Suppressor macrophage treated with lipopolysaccharide for 4 hours (primary cell): Measurements from ENCODE around the gene MAP7.
A peak's percentile ranks its signal among the peaks of the same experiment; 100 is the strongest.
"Not testable (repeated sequence)": the region's sequence is repeated elsewhere in the genome, so short reads cannot be mapped to it uniquely, and the experiment has no call there.

Experiments
- DNase-seq: peaks from one replicate; pipeline ENCODE4 v3.0.0-alpha.2; 2020

MAP7 gene

DNA sequence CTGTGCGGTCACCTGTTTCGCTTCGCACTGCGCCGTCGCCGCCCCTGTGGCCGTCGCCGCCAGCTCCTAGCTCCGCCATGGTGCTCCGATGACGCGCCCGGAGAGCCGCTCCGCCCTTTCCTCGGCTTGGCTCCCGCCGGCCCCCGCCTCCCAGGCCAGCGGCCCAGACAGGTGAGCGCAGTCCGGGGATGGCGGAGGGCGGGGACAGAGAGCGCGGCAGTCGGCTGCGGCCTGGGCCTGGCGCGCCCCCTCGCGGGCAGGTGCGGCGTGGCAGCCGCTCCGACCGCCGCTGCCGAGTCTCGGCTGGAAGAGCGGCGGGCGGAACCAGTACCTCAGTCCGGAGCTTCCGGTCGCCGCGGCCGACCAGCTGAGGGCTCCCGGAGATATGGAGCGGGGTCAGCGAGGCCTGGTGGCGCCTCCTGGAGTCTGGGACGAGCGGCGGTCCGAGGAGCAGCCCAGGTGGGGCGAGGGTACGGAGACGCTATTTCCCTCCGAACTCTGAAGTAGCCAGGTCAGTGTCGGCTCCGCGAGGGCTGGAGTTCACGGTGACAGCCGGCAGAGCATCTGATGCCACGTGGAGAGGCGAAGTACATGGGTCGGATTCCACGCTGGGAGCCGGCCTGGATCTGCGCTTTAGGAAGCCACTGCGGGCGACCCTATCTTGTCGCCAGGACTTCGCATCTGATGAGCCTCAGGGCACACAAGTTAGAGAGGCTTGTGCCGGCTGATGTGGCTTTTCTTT lies at the start of gene MAP7:
MAP7 (minus strand) TSS at position 93 of the 742 bp plus-strand sequence; CDS start at position 79, 14 bp downstream.
- peak; percentile 49 for DNase-seq

DNA sequence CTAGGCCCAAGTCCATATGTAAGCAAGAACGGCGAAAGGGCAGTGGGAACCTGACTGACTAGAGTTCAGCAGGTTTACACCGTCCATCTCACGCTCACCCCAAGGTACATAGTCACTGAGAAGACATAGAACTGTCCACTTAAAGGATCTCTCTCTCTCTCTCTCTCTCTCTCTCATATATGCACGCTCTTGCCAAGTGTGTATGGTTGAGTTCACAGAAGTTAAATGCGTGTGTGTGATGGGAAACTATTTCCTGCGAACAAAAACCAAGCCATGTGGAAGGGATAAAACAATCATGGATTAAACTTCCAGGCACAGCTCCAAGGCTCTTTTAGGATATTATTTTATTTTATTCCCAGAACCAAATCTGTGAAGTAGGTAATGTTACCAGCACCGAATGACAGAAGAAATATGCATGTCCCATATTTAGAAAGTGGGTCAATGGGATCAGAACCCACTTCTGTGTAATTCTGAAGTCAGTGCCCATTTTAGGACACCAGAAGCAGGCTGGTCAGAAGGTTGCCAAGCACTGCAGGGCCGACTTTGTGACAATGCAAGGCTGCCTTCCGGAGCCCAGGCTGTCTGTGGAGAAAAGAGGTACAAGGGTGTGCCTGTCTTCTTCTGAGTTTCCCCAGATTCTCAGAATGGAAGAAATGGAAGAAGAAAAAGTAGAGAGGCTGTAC lies 49.2 kb upstream of the MAP7 start:
- DNase-seq, result no peak

DNA sequence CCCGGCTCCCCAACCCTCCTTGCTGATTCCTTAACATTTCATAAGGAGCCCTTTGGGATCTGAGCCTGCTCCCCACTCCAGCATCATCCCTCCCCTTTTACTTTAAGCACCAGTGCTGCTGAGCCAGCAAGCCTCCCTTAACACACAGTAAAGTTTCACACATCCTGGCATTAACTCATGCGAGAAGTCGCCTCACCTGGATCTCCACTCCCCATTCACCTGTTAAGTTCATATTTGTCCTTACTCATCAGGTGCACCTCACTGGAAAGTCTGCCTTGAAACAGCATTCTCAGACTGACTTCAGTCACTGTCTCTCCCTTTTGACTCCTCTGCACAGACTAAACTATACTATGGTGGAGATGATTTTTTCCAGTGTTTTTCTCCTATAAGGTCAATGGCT lies 47.8 kb upstream of the MAP7 start:
- DNase-seq, result no peak

DNA sequence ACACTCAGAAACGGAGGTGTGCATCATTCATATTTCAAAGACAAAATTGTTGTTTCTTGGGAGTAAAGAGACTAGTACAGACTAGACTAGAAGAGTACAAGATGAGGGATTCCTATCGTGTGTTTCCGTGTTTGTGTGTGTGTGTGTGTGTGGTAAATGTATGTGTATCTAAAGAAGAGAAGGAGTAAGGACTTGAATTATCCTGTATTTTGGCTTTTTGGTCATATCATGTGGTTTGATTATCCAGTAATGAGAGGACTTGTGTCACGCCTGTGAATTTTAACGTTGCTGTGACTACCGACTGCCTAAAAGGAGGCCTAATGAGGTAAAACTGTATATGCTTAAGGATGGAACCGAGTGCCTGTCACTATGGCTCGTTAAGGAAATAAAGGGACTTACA lies 44.4 kb upstream of the MAP7 start:
- DNase-seq, result no peak

DNA sequence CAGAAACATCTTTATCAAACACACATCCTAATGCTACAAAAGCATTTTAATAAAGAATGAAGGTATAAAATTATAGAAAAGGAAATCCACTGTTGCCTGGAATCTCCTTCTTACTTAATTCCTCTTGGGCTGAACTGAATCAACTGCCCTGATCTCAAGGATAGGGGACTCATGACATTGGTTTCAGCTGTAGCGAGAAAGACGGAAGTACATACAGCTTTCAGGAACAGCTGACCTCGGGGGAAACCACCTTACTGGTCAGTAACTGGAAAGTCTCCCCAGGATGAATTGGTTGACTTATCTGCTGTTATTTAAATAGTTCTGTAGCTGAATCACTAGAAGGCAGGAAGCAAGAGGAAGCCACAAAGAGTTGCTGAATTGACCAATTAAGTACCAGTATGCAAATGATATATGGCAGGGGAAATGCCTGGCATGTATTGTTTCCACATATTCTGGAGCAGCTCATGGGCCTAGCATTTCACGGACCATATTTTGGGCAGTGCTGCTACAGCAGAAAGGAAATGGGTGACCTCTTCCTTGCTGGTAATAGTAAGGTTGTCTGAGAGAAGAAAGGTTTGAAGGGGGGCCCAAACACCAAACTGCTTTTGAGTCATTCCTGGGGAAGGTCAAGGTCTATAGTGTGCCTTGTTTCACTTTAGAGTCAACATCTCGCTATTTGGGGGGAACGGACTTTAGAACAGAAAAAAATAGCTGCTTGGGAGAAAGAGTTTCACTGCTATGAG lies 43.7 kb upstream of the MAP7 start:
- DNase-seq, result peak; percentile 98

DNA sequence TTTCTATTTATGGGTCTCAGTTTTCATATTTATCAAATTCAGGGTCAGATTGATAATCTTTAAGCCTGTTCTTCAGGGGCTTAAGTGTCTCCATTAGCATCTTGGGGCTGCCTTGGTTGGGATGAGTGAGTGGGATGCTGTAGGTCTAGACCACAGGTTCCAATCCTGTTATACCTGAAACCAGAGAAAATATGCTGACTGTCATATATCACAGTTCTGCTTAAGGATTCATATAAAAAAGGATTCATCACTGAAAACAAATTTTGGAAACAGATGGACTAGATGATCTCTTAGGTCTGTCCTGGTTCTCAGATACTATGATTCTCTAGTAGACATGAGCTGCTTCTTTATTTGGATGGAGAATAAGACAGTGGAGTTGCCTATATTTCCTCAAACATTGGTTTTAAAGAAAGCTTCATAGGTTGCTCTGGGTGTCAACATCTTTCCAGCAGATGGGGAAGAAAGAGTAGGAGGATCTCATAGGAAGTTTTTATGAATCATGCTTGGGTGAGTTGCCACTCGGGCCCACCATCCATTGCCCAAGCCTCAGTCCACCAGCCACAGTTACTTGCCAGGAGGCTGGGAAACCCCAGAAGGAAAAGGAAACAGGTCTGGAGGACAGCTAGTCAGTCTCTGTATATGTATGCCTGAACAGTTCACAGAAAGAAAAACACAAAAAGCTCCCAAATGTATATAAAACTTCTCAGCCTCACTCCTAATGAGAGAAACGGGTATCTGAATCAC lies 42.9 kb upstream of the MAP7 start:
- peak; percentile 96 for DNase-seq

DNA sequence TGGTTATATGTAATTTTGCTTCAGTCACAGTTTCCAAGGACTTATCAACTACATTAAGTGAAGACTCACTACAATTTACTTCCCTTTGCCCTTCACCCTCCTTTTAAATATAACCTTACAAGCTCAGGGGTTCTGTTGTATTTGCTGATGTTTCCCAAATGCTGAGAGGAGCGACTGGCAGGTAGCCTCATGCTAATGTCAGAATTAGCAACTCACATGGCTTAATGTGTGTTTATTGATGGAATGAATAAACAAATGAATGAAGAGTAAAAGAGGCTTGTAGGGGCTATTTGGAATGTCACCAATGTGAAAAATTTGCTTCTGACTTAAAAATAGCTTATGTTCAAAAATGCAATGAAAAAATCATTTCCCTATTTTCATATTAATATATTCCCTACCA lies 41.4 kb upstream of the MAP7 start:
- DNase-seq, result no peak

DNA sequence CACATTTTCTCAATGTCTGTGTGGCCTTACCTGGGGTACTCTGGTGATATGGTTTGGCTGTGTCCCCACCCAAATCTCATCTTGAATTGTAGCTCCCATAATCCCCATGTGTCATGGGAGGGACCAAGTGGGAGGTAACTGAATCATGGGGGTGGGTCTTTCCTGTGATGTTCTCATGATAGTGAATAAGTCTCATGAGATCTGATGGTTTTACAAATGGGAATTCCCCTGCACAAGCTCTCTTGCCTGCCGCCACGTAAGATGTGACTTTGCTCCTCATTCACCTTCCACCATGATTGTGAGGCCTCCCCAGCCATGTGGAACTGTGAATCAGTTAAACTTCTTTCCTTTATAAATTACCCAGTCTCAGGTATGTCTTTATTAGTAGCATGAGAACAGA lies 40.6 kb upstream of the MAP7 start:
- DNase-seq, result peak; percentile 21

DNA sequence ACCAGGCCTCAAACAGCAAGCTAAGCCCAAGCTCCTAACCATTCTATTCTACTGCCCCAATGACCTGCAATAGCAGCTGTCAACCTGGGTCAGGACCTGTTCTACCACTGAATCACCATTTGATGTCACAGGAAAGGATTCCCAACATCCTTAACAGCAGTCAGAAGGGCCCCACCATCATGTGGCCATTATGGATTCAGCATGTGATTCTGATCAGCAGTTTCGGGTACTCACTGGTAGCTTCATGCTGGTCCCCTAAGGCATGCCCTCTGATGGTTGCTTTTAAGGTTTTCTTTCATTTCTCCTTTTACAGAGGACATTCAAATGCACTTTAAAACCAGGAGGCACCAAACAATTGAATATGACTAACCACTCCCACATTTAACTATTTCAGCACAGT lies 37.3 kb upstream of the MAP7 start:
- DNase-seq, result peak; percentile 69

DNA sequence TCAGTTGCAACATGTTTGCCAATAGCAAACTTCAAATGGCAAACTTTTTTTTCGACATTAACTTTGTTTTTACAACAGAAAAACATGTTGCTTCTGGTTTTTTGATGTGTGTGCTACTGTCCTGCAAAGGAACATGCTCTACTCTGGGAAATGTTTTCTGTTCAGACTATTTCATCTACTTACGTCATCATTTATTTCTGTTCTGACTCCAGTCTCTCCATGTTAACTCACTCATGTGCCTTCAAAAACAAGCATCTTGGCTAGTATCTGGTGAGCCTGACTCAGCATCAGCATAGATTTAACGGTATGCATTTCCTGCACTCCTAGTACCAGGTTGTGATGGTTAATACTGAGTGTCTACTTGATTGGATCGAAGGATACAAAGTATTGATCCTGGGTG lies 36.1 kb upstream of the MAP7 start:
- DNase-seq, result peak; percentile 23

DNA sequence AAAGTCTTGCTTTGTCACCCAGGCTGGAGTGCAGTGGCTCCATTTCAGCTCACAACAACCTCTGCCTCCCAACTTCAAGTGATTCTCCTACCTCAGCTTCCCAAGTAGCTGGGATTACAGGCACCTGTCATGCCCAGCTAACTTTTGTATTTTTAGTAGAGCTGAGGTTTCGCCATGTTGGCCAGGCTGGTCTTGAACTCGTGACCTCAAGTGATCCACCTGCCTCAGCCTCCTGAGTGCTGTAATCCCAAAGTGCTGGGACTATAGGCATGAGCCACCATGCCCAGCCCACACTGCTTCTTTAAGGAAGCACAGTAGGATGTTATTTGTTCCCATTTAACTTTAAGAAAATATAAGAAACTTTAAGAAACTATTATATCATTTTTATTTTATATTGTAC lies 35.3 kb upstream of the MAP7 start:
- not testable (repeated sequence) for DNase-seq

DNA sequence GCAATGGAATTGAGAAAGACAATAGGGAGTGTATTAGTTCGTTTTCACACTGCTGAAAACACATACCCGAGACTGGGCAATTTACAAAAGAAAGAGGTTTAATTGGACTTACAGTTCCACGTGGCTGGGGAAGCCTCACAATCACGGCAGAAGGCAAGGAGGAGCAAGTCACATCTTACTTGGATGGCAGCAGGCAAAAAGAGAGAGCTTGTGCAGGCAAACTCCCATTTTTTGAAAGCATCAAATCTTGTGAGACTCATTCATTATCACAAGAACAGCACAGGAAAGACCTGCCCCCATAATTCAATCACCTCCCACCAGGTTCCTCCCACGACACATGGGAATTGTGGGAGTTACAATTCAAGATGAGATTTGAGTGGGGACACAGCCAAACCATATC lies 34.1 kb upstream of the MAP7 start:
- DNase-seq, result not testable (repeated sequence)

DNA sequence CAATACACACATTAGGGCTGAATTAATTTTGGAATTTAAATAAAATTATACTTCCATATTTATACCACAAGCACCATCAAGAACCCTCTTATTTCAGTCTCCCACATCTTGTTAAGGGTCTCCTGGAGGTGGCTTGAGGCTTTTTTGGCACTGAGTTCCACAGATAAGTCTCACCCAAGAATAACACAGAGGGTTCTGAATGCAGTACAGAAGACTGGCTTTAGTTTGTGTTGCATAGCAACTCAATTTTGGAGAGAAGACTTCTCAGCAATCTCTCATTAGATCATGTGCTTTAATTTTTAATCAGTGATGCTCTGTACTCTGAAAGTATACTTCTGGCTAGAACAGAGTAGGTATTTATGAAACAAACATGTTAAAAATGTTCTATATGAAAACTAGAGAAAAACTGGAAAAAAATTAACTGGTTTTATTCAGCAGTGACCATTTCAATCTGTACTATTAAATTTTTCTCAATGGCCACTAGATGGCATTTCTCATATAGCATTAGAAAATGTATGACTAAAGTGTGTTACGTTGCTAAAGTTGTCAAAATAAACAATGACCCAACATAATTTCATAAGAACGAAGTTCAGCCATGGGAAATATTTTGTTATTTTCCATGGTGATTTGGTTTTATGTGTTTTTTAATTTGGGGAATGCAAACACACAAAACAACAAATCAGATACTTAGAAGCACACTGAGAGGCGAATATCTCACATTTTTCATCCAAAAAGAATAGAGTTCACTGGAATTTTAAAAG lies 32.7 kb upstream of the MAP7 start:
- DNase-seq, result peak; percentile 84

DNA sequence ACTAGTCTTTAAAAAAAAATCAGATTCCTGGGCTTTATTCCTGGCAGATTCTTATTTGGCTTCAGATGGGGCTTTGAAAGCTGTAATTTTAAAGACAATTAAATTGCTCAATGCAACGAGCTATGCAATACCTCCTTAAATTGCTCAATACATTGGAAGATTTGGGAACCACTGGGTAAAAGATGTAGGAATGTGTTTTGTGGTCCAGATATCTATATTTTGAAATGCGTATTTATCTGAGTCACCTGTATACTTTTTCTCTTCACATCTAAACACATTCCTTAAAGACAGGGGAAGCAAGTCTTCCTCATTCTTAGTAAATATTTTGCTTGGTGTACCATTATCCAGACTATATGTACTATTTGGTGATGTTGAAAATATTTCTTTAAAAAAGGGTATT lies 29.6 kb upstream of the MAP7 start:
- no peak for DNase-seq

DNA sequence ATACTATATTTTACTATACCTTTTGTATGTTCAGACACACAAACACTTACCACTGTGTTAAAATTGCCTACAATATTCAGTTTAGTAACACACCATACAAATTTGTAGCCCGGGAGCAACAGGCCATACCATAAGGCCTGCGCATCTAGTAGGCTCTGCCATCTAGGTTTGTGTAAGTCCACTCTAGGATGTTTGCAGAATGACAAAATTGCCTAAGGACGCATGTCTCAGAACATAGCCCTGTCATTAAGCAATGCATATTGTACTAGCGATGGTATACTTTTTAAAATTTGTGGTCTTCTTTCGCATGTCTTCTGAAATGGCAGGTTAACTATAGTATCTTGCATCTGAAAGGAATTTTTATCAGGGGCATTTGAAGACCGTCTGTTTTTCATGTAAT lies 26.6 kb upstream of the MAP7 start:
- no peak for DNase-seq

DNA sequence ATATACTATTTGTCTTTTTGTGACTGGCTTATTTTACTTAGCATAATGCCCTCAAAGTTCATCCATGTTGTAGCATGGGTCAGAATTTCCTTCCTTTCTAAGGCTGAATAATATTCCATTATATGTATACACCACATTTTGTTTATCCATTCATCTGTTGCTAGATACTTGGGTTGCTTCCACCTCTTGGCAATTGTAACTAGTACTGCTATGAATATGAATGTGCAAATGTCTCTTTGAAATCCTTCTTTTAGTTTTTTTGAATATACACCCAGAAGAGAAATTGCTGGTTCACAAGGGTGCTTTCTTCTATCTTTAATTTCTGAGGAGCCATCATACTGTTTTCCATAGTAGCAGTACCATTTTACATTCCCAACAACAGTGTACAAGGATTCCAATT lies 21.3 kb upstream of the MAP7 start:
- DNase-seq, result no peak

DNA sequence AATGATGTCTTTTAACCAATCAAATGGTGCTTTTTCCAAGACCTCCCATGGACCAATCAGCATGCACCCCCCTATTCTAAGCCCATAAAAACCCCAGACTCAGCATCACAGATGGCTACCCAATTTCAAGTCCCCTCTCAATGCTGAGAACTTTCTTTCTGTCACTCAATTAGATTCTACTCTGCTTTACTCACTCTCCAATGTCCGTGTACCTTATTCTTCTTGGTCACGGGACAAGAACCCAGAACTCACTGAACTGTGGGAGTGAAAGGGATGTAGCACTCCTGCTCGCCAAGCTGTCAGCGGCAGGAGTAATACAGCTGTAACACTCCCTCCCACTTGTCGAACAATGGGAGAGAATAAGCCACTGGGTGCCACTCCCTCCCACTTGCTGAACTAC lies 20.8 kb upstream of the MAP7 start:
- no peak for DNase-seq

DNA sequence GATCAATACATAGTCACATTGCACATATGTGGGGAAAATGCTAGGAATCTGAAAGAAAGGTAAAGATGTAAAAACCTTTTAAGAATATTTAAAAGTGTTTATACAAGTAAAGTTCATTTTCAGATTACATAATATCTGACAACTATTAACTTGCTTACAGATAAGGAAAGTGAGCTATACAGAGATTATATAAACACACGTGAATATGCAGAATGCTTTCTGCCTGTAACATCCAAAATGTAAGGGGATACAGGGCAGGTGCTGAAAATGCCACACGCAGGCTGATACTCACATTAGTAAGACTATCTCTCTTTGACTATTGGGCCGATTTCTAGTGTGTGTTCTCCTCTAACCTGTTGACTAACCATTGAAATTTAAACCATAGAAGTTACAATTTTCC lies 17.9 kb upstream of the MAP7 start:
- DNase-seq, result no peak

DNA sequence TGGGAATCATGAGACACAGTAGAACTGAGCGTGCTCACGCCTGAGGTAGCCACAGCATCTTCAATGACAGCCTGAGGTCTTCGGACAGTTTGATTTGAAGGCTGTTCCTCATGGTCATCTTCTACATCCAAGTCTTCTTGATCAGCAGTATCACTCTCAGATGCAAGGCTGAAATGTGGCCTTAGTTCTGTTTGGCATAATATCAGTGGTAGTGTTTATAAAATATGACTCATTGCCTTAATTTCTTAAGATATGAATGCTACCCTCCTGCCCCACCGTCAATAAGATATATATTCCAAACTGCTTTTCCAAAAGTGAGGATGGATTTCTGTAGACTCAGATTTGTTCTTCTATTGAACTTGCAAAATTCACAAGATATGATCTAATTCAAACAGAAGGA lies 17.5 kb upstream of the MAP7 start:
- no peak for DNase-seq

DNA sequence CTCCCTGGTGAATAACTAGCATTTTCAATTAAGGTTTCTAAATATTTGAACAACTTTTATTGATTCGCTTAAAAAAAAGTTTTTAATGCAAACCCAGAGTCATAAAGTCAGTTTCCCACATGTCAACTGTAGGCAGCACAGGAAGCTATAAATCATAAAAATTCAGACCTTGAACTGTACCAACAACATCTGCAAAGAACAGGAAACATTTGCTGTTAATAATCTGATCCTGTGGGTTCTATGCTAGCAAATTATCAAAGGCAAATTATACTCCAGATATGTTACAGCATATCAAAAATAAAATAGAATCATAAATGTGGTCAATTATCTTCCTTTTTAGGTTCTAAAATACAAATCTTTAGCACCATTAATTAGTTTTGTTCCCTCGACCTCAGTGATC lies 16.6 kb upstream of the MAP7 start:
- DNase-seq, result no peak

DNA sequence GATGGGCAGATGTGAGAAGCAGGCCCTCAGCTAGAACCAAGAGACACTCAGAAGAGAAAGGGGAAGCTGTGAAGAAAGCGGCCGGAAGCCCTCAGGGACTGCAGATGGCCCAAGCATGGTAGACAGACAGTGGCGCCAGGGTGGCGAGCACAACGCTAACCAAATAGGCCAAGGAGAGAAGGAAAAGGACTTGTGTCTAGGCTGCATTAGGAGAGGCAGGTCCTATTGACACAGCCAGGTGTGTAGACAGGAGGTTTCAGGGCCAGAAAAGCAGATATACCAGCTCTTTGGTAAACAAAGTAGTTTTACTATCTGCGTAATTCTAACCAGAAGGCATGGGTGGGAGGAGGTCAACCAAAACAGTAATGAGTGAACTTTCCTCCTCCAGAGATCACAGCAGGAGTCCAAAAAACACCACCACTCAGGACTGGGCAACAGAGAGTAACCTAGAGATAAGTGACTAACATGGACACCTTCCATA lies 15.8 kb upstream of the MAP7 start:
- peak; percentile 51 for DNase-seq

DNA sequence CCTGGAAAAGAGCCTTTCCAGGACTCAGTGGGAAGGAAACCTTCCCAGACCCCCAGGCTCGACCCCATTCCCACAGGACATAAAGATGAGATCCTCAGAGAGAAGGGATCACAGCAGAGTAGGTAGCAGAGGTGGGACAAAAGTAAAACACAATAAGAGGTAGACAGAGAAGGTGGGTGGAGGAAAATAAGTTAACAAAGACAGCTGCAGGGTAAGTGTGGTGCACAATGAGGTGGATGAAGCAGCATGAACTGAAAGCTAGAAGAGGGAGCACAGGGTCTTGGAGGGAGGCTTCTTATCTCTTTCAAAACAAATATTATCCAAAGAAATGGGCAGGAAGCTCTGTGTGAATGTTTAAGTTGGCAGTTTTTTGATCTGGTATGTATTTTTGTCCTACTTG lies 14.0 kb upstream of the MAP7 start:
- DNase-seq, result no peak
